ENCODE measurements around the gene EPHB6. TPM values are rescaled to one million over a fixed set of nuclear protein-coding genes. Genes with fewer than 3 reads are reported as not detected.

EPHB6 gene
- total RNA-seq, 1 experiment from 2014 or later, result 12.6 TPM

- H3K27ac ChIP-seq (ENCODE audit: low read depth, low read length), result no peak overlapping the region
- no peak overlapping the region for H3K9ac ChIP-seq (ENCODE audit: low read length)
- H3K36me3 ChIP-seq (ENCODE audit: control insufficient read depth in 1 of 2, insufficient read depth in 2 of 2, low read length in 2 of 2), result no peaks in the 10 kb centered on the region
- ChIA-PET POLR2A (no interaction called here), CTCF (no interaction called here), RAD21 (ENCODE audit: low non-redundant PET in 1 of 2, low total read pairs in 2 of 2, uncharacterized antibody in 2 of 2, unreplicated experiment in 2 of 2) (no interaction called here)
- H3K9me2 ChIP-seq (ENCODE audit: insufficient read depth), result no peaks in the 10 kb centered on the region
- no peaks in the 10 kb centered on the region for H4K20me1 ChIP-seq (ENCODE audit: insufficient read depth)
- ATAC-seq (no peak), DNase-seq (ENCODE audit: low read depth, low spot score) (no peak)
- H3K4me1 ChIP-seq (ENCODE audit: control insufficient read depth in 1 of 2, insufficient read depth in 2 of 2, low read length in 2 of 2), result no peaks in the 10 kb centered on the region
- TF ChIP-seq CEBPB (IDR thresholded peaks at IDR 0.05; ENCODE audit: low read depth) (no peak), CTCF (IDR thresholded peaks at IDR 0.05 in 2 of 3, conservative IDR thresholded peaks at IDR 0.05 in 1 of 3; ENCODE audit: borderline replicate concordance in 1 of 3, insufficient read depth in 1 of 3, low read depth in 2 of 3, low read length in 2 of 3) (no peak), FOSL1 (IDR thresholded peaks at IDR 0.05; ENCODE audit: low read depth) (no peak), ATF3 (IDR thresholded peaks at IDR 0.05) (no peak), REST (IDR thresholded peaks at IDR 0.05; ENCODE audit: low read depth) (no peak), ZNF274 (IDR thresholded peaks at IDR 0.05; ENCODE audit: low read depth, low read length) (no peak), YY1 (IDR thresholded peaks at IDR 0.05; ENCODE audit: extremely low read depth, insufficient replicate concordance, low read depth, low read length) (no peak), JUND (IDR thresholded peaks at IDR 0.05) (no peak), POLR2A (IDR thresholded peaks at IDR 0.05; ENCODE audit: borderline replicate concordance, extremely low read depth, insufficient read depth, insufficient read length) (no peak), POLR2AphosphoS5 (IDR thresholded peaks at IDR 0.05; ENCODE audit: low read depth, low read length) (no peak), SRF (IDR thresholded peaks at IDR 0.05; ENCODE audit: low read depth) (no peak), ZFX (IDR thresholded peaks at IDR 0.05) (no peak), TCF7L2 (IDR thresholded peaks at IDR 0.05; ENCODE audit: borderline replicate concordance, extremely low read depth, insufficient read depth, insufficient read length) (no peak), EGR1 (IDR thresholded peaks at IDR 0.05; ENCODE audit: low read depth) (no peak), SP1 (IDR thresholded peaks at IDR 0.05; ENCODE audit: low read depth) (no peak), ZBTB33 (IDR thresholded peaks at IDR 0.05; ENCODE audit: extremely low read depth, insufficient replicate concordance, low read length) (no peak), EZH2 (IDR thresholded peaks at IDR 0.05) (no peak), MAX (IDR thresholded peaks at IDR 0.05) (no peak)
- no peak overlapping the region for H3K4me3 ChIP-seq (replicated peaks in 1 of 2; ENCODE audit: low read depth in 1 of 2, low read length in 2 of 2)
- no peaks in the 10 kb centered on the region for H3K79me2 ChIP-seq (ENCODE audit: insufficient read depth, low read length)
- H2AFZ ChIP-seq (ENCODE audit: low read depth, low read length, poor library complexity, severe bottlenecking), result no peak overlapping the region
- H3K9me3 ChIP-seq (ENCODE audit: control insufficient read depth in 1 of 2, insufficient read depth in 1 of 2, low read depth in 1 of 2, low read length in 2 of 2), result no peaks in the 10 kb centered on the region
- intact Hi-C loops (cut with micrococcal nuclease), result no loop called here
- peaks cover 23% of the 10 kb centered on the region for H3K27me3 ChIP-seq (ENCODE audit: insufficient read depth, low read length)
- no peak overlapping the region for H3K4me2 ChIP-seq (ENCODE audit: low read length)
- no TSS peak for BruUV-seq (replicated peaks)
Observed at GRCh38 chr7:142901426-142902259, 46.8 kb downstream of the EPHB6 start.
